ENCODE measurements around the gene FAM228B. TPM values are rescaled to one million over a fixed set of nuclear protein-coding genes. Genes with fewer than 3 reads are reported as not detected.

Gene FAM228B
- total RNA-seq, 1 donor from 2014 or later, result 12.9 TPM

DNA sequence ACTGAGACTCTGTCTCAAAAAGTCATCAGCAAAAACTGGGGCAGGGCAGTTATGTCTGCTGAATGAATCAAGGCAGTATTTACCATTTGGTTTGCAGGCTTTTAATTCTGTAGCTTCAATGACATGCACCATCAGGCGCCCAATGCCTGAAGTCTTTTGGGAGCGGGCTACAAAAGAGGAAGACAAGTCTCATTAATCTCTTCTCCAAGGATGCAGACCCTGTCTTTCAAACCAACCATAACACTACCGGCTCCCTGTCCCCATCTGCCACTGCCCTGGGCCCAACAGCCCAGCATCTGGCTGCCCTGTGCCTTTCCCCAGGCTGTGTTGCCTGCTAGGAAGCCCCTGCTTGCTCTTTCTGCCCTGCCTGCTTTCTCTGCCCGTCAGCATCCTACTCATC, 81.9 kb downstream of the FAM228B start:
- no peaks in the 10 kb centered on the region for H3K36me3 ChIP-seq (ENCODE audit: control insufficient read depth, insufficient read depth, low read length)
- H3K4me3 ChIP-seq (ENCODE audit: low read depth, low read length), result no peak overlapping the region
- TF ChIP-seq CTCF (IDR thresholded peaks at IDR 0.05; ENCODE audit: insufficient read depth, low read length, poor library complexity, severe bottlenecking), result no peak
- no peak for DNase-seq (ENCODE audit: low read depth)
- no peaks in the 10 kb centered on the region for H3K27me3 ChIP-seq (ENCODE audit: control insufficient read depth, insufficient read depth, low read length)

DNA sequence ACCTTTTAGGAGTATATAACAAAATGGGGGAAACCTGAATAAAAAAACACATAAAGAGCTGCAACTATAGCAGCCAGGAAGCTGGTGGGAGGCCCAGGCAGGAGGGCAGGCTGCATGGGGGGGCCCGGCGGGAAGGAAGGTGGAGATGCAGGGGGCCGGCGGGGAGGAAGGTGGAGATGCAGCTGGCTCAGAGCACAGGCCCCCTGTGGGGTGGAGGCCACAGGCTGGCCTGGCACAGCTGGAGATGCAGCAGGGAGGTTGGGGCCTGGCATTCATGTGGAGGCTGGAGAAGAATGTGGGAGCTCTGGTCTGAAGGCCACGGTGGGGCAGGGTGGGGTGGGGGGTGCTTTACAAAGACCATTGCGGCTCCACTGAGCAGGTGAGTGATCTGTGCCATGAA, 83.0 kb downstream of the FAM228B start:
- no peak overlapping the region for H3K4me3 ChIP-seq (ENCODE audit: low read depth, low read length)
- no peak for TF ChIP-seq CTCF (IDR thresholded peaks at IDR 0.05; ENCODE audit: insufficient read depth, low read length, poor library complexity, severe bottlenecking)
- H3K27me3 ChIP-seq (ENCODE audit: control insufficient read depth, insufficient read depth, low read length), result no peaks in the 10 kb centered on the region
- H3K36me3 ChIP-seq (ENCODE audit: control insufficient read depth, insufficient read depth, low read length), result no peaks in the 10 kb centered on the region
- DNase-seq (ENCODE audit: low read depth), result no peak

DNA sequence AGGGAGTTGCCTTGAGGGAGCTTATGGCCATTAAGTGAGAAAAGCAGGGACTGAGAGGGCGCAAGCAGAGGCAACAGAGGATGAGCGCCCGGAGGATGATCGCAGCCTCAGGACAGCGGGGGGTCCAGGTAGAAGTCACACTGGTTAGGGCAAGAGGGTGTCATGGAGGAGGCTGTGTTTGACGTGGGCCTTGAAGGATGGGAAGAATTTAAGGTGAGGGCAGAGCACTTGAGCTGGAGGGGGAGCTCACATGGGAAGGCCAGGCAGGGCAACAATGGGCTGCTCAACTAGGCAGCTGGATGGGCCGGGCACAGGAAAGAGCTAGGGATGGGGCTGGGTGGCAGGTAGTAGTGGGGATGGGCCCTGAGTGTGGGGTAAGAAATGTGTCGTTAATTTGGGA, 83.4 kb downstream of the FAM228B start:
- Histone ChIP-seq H3K4me3 (ENCODE audit: low read depth, low read length) (no peak overlapping the region), H3K36me3 (ENCODE audit: control insufficient read depth, insufficient read depth, low read length) (no peaks in the 10 kb centered on the region), H3K27me3 (ENCODE audit: control insufficient read depth, insufficient read depth, low read length) (no peaks in the 10 kb centered on the region)
- no peak for TF ChIP-seq CTCF (IDR thresholded peaks at IDR 0.05; ENCODE audit: insufficient read depth, low read length, poor library complexity, severe bottlenecking)
- DNase-seq (ENCODE audit: low read depth), result no peak

DNA sequence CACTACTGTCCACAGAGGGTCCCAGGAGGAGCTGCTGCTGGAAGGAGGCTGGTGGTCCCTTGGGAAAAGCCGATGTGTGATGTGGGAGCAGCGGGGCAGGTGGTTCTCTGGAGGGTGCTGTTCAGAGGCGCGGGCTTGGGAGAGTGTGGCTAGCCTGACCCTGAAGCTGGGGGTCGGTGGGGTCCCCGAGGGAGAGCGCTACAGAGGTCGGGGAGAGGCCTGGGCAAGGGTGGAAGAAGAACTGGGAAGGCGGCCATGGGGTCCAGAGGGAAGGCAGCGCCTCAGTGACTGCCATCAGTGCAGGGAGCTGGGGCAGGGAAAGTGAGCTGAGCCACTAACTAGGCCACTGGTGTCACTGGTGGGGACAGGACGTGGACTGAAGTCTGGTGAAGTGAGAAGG, 84.1 kb downstream of the FAM228B start:
- no peak for TF ChIP-seq CTCF (IDR thresholded peaks at IDR 0.05; ENCODE audit: insufficient read depth, low read length, poor library complexity, severe bottlenecking)
- Histone ChIP-seq H3K4me3 (ENCODE audit: low read depth, low read length) (no peak overlapping the region), H3K27me3 (ENCODE audit: control insufficient read depth, insufficient read depth, low read length) (no peaks in the 10 kb centered on the region), H3K36me3 (ENCODE audit: control insufficient read depth, insufficient read depth, low read length) (no peaks in the 10 kb centered on the region)
- no peak for DNase-seq (ENCODE audit: low read depth)

DNA sequence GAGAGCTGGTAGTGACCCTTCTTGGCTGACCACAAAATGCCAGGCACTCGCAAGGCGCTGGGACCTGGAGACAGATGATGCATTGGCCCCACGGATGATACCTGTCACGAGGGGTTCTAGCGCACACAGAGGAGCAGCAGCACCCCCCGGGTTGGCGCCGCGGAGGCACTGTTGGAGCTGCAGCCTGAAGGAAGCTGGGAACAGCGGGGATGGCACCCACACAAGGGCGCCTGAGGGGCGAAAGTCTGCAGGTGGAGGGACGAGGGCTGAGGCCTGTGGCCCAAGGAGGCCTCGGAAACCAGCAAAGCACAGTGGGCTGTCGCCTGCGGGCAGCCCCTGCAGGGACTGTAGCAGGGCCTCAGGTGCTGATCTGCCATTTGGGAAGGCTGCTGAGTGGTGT, 85.2 kb downstream of the FAM228B start:
- DNase-seq (ENCODE audit: low read depth), result no peak
- TF ChIP-seq CTCF (IDR thresholded peaks at IDR 0.05; ENCODE audit: insufficient read depth, low read length, poor library complexity, severe bottlenecking), result no peak
- no peaks in the 10 kb centered on the region for H3K27me3 ChIP-seq (ENCODE audit: control insufficient read depth, insufficient read depth, low read length)
- no peaks in the 10 kb centered on the region for H3K36me3 ChIP-seq (ENCODE audit: control insufficient read depth, insufficient read depth, low read length)
- no peak overlapping the region for H3K4me3 ChIP-seq (ENCODE audit: low read depth, low read length)

DNA sequence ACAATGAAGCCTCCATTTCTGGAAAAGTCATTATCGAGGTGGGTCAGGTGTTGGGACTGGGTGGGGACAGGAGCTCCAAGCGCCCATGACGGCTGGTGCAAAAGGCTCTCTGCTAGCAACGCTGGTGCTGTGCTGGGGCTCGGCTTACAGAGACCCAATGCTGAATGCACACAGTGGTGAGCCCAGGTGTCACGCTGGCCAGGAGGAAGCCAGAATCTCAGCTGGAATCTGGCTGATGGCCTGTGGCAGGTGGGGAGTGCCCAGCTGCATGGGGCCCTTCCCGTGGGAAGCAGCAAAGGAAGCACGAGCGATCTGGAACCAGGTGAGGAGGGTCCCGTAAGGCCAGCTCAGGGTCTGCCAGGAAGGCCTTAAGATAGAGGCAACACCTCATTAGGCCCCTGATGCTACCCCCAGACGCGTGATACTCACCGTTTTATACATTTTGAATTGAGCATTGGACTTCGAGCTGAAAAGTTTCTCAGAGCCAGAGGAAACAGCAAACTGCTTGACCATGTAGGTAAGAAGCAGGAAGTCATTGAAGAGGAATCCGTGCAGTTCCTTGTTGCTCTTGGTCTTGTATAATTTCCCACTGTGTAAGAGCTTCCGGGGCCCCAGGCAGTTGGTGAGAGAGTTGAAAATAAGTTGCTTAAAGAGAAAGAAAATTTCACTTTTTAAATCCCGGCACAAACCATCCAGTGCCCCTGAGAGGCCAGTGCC, 86.3 kb downstream of the FAM228B start:
- no peak for DNase-seq (ENCODE audit: low read depth)
- H3K27me3 ChIP-seq (ENCODE audit: control insufficient read depth, insufficient read depth, low read length), result no peaks in the 10 kb centered on the region
- no peak for TF ChIP-seq CTCF (IDR thresholded peaks at IDR 0.05; ENCODE audit: insufficient read depth, low read length, poor library complexity, severe bottlenecking)
- no peaks in the 10 kb centered on the region for H3K36me3 ChIP-seq (ENCODE audit: control insufficient read depth, insufficient read depth, low read length)
- no peak overlapping the region for H3K4me3 ChIP-seq (ENCODE audit: low read depth, low read length)

Measured in kidney epithelial cell (primary cell).